NCI-H526 treated with DMSO at 0.1 percent for 48 hours (cell line): Measurements from ENCODE around the gene NGEF.

Experiments
- DNase-seq: peaks from one replicate; lab custom pipeline; 2025; lab: John Stamatoyannopoulos, UW

NGEF gene

DNA sequence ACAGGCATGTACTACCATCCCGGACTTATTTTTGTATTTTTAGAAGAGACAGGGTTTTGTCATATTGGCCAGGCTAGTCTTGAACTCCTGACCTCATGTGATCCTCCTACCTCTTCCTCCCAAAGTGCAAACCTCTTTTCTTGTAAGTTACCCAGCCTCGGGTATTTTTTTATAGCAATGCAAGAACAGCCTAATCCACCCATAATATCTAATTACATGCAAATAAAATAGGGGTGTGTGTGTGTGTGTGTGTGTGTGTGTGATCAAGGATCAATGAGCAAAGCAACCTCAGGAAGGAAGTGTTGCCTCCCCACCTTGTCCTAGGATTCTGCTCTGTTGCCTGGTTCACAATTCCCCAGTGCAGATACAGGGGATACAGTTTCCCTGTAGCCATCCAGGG is 45.6 kb downstream of the NGEF start:
- no peak for DNase-seq

DNA sequence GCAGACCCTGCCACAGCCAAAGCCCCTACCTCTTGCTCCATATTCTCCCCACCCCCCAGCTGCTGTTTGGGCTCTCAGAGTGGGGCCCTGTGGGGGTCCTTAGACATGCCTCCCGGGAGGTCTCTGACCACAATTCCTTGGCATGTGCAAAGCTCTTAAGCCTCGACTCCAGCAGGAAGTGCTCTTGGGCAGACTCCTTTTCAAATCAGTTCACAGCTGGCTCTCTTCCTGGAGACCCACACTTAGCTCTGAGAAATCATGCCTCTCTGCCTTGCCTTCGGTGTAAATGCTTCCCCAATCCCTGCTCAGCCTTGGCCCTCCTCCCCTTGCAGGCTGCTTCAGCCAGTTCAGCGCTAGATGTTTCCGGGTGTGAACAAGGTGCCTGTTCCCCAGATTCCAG is 46.9 kb downstream of the NGEF start:
- no peak for DNase-seq

GRCh38 chr2:232963913-232964312 is 49.1 kb downstream of the NGEF start:
- DNase-seq: no peak

- DNase-seq: no peak
These were observed 52.2 kb downstream of the NGEF start for GRCh38 chr2:232960862-232961261.

- DNase-seq: no peak
These were observed 53.9 kb downstream of the NGEF start for GRCh38 chr2:232959139-232959538.

- no peak for DNase-seq
These were observed 55.4 kb downstream of the NGEF start for GRCh38 chr2:232957657-232958090.

DNA sequence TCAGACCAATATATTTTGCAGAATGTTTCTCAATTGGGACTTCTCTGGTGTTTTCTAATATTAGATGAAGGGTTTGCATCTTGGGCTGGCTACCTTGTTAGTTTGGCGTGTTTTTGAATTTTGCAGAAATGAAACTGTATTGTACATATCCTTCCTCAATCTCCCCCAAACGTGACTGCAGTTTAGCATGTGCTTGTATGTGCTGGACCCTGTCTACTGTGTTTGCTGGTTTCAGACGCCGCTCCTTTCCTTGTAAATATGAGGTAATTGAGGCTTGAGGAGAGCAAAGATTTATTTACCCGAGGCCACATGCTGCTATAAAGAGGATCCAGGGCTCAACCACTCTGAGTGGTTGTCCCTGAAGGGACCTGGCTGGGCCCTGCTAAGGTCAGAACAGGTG is 57.2 kb downstream of the NGEF start:
- DNase-seq: no peak

DNA sequence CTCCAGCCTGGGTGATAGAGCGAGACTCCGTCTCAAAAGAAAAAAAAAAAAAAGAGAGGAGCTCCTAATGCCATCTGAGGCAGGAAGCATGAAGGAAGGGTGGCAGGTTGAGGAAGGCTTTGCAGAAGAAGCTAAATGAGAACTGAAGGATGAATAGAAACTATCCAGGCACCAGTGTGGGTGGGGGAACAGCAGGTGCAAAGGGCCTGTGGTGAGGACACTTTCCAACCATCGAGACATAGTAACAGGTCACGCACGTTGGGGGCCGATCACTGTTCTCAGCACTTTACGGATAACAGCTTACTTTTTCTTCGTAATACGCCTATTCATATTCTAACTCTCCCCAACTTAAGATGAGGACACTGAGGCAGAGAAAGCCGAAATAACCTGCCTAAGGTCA is 58.4 kb downstream of the NGEF start:
- no peak for DNase-seq

DNA sequence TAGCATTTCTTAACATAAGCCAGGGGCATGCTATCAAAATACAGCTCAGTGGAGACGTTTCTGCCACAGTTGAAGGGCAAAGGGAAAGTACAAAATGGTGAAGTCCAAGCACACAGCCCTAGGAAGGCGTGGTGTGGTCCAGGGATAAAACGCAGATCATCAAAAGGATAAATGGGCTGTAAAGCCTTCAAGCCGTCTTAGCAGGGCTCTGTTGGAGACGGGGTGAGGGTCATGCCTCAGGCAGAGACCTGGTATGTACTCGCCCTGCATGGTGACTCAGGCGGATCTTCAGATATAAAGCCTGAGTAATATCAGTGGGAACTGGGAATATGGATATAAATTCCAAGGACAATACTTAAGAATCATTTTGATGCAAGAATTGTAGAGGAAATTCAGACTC is 61.2 kb downstream of the NGEF start:
- no peak for DNase-seq

GRCh38 chr2:232951181-232951580 is 61.9 kb downstream of the NGEF start:
- DNase-seq: no peak

DNA sequence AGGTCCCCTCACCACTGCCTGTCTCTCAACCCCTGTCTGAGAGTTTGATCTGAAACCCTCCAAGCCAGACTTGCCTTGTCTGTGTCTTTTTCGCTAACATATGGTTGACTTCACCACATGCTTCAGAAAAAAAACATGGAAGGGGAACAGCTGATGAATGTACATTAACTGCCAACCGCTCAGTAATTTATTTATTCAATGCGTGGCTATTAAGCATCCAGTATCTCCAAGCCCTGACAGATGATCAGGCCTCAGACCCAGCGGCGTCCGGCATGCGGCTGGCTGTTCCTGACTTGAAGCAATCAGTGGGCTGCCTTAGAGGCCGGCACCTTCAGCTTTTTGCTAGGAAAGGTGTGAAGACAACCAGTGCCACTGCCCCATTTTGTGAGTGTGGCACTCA is 62.3 kb downstream of the NGEF start:
- DNase-seq: no peak

- DNase-seq: no peak
These were observed 64.0 kb downstream of the NGEF start for GRCh38 chr2:232949016-232949415.

- DNase-seq: no peak
These were observed 70.2 kb downstream of the NGEF start for GRCh38 chr2:232942831-232943230.

GRCh38 chr2:232941912-232942594 is 71.0 kb downstream of the NGEF start:
- no peak for DNase-seq

GRCh38 chr2:232941400-232941799 is 71.7 kb downstream of the NGEF start:
- DNase-seq: no peak

- DNase-seq: no peak
These were observed 72.3 kb downstream of the NGEF start for GRCh38 chr2:232940724-232941123.

GRCh38 chr2:232937278-232937906 is 75.7 kb downstream of the NGEF start:
- DNase-seq: no peak

DNA sequence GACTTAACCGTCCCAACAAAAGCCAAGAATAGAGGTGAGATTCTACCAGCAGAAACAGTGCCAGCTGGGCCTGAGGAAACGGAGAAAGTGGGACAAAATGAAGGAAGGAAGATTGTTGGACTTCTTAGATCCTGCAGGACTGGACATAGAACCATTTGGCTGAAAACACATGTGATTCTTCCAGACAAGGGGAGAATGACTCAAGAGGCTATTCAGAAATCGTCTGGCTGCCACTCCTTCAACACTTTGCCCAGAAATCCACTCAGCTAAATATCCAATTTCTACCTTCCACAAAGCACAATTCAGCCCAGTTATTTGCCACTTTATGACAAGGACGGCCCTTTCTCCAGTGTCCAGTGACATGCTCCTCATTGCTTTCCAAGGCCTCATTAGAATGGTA is 81.4 kb downstream of the NGEF start:
- no peak for DNase-seq

- no peak for DNase-seq
These were observed 83.0 kb downstream of the NGEF start for GRCh38 chr2:232930059-232930400.

DNA sequence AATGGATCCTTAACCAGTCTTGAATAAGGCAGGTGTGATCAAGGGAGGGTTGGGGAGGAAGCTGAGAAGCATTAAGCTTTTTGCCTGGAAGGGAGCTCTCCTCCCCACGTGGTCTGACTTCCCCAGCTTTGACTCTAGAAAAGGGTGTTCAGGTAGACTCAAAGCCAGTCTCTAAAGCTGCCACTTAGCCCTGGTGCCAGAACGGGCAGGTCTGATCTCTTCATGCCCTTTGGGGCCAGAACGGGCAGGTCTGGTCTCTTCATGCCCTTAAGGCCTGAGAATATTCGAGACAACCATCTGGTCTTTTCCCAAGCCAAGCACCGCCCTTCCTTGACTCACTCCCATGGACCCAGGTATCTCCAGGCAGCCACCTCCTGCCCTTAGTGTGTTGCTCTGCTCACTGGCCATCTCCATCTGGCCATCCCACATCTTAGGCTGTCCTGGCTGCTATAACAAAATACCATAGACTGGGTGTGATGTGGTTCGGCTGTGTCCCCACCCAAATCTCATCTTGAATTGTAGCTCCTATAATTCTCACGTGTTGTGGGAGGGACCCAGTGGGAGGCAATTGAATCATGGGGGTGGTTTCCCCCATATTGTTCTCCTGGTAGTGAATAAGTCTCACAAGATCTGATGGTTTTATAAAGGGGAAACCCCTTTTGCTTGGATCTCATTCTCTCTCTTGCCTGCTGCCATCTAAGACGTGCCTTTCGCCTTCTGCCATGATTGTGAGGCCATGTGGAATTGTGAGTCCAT is 83.6 kb downstream of the NGEF start:
- no peak for DNase-seq

- no peak for DNase-seq
These were observed 84.3 kb downstream of the NGEF start for GRCh38 chr2:232928551-232929302.

- no peak for DNase-seq
These were observed 85.1 kb downstream of the NGEF start for GRCh38 chr2:232927793-232928550.
